ENCODE results near the gene PROC.

PROC gene

DNA sequence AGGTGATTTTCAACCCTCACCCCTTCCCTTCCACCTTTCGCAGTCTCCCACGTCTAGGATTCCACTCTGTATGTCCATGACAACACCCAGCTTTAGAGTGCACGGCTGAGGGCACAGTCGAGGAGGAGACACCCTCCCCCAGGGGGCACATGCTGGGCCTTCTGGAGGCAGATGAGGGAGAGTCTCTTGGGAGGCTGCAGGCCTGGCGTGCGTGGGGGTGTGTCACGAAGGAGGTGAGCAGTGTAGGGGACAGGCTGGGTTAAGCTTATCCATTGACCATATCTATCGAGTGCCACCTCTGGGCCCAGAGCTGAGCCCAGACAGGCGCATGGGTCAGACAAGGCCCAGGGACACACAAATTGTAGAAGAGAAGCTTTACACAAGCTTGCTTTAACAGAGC is 18.8 kb downstream of the PROC start:
- no peak overlapping the region for H3K27ac ChIP-seq (ENCODE audit: extremely low read depth, low read depth, low read length)
- H3K36me3 ChIP-seq (ENCODE audit: control insufficient read depth in 2 of 2, insufficient read depth in 1 of 2, low read length in 2 of 2) = no peaks in the 10 kb centered on the region
- H3K9me3 ChIP-seq (ENCODE audit: control insufficient read depth, insufficient read depth, low read depth, low read length) = no peaks in the 10 kb centered on the region
- ChIA-PET CTCF (interaction anchor here (0.6 to 2.2 kb wide), 4 partner anchors 12 to 115 kb away, joined by 3 to 11 read pairs (median 6); no protein-coding TSS in a partner anchor), POLR2A (interaction anchor here (0.6 kb wide), 1 partner anchor 653 kb away, joined by 5 read pairs; no protein-coding TSS in a partner anchor)
- TF ChIP-seq ZNF600 (tag by site-specific recombination; IDR thresholded peaks at IDR 0.05) = no peak
- TF ChIP-seq ZNF843 (tag by site-specific recombination; IDR thresholded peaks at IDR 0.05) = no peak
- no peak for TF ChIP-seq ZNF677 (tag by site-specific recombination; IDR thresholded peaks at IDR 0.05)
- TF ChIP-seq YY1 (tag by site-specific recombination; IDR thresholded peaks at IDR 0.05) = no peak
- TF ChIP-seq ZNF623 (tag by site-specific recombination; IDR thresholded peaks at IDR 0.05) = no peak
- TF ChIP-seq ZEB2 (tag by site-specific recombination; IDR thresholded peaks at IDR 0.05) = no peak
- TF ChIP-seq, protein P1, sequence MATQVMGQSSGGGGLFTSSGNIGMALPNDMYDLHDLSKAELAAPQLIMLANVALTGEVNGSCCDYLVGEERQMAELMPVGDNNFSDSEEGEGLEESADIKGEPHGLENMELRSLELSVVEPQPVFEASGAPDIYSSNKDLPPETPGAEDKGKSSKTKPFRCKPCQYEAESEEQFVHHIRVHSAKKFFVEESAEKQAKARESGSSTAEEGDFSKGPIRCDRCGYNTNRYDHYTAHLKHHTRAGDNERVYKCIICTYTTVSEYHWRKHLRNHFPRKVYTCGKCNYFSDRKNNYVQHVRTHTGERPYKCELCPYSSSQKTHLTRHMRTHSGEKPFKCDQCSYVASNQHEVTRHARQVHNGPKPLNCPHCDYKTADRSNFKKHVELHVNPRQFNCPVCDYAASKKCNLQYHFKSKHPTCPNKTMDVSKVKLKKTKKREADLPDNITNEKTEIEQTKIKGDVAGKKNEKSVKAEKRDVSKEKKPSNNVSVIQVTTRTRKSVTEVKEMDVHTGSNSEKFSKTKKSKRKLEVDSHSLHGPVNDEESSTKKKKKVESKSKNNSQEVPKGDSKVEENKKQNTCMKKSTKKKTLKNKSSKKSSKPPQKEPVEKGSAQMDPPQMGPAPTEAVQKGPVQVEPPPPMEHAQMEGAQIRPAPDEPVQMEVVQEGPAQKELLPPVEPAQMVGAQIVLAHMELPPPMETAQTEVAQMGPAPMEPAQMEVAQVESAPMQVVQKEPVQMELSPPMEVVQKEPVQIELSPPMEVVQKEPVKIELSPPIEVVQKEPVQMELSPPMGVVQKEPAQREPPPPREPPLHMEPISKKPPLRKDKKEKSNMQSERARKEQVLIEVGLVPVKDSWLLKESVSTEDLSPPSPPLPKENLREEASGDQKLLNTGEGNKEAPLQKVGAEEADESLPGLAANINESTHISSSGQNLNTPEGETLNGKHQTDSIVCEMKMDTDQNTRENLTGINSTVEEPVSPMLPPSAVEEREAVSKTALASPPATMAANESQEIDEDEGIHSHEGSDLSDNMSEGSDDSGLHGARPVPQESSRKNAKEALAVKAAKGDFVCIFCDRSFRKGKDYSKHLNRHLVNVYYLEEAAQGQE (tag by site-specific recombination; IDR thresholded peaks at IDR 0.05) = no peak
- no peak for TF ChIP-seq MZF1 (tag by site-specific recombination; IDR thresholded peaks at IDR 0.05; ENCODE audit: borderline replicate concordance)
- TF ChIP-seq ZNF426 (tag by site-specific recombination; IDR thresholded peaks at IDR 0.05) = no peak
- TF ChIP-seq ZXDB (tag by site-specific recombination; IDR thresholded peaks at IDR 0.05) = no peak
- TF ChIP-seq OSR2 (tag by site-specific recombination; IDR thresholded peaks at IDR 0.05) = no peak
- H3K4me3 ChIP-seq (ENCODE audit: low read depth, low read length) = no peak overlapping the region
- no peaks in the 10 kb centered on the region for H3K4me1 ChIP-seq (ENCODE audit: control insufficient read depth, insufficient read depth, low read length)

DNA sequence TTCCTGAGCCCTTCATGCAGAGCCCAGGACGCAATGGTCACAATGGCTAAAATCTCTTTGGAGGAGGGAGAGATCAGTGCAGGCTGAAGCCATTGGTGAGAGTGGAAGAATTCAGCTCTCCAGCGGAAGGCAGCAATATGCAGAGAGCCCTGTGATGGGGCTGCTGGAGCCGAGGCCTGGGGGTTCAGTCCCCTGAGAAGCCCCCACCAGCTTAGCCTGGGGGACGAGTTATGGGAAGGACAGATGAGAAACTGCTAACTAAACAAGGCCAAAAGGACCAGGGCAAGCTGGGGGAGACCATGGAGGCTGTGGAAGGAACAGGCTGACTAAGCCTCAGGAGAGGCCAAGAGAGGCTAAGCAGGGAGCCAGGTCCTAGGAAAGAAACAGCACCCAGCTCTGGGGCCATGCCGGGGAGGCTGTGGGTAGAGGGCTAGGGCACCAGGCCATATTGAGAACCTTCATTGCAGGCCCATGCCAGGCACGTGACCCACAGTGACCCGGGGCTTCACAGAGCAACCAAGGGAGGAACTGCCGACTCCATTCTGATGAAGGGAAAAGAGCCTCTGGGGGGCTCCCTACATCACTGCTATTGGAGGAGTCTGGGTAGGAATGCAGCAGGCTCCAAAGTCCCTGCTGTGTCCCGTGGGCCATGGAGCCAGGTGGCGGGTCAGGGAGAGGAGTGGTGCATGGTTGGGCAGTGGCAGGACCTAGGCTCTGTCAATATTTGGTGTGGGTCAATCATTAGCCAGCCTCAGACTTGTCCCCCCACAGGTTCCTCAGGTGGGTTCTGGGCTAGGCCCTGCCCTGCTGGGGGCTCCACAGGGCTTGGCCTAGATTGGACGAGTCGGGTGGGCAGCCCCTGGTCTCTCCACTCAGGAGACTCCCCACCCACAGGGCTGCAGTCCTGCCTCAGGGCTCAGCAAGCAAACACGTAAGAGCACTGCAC is 19.8 kb downstream of the PROC start:
- CTCF ChIA-PET = interaction anchor here (2.0 to 2.2 kb wide), 2 partner anchors 13 to 41 kb away, joined by 5 to 11 read pairs; no protein-coding TSS in a partner anchor
- no peak for TF ChIP-seq MYNN (tag by site-specific recombination; IDR thresholded peaks at IDR 0.05; ENCODE audit: borderline replicate concordance)
- TF ChIP-seq ZNF747 (tag by site-specific recombination; IDR thresholded peaks at IDR 0.05) = no peak
- TF ChIP-seq ZNF311 (tag by site-specific recombination; IDR thresholded peaks at IDR 0.05; ENCODE audit: borderline replicate concordance) = no peak
- no peak for TF ChIP-seq SP3 (tag by site-specific recombination; IDR thresholded peaks at IDR 0.05)
- TF ChIP-seq OSR2 (tag by site-specific recombination; IDR thresholded peaks at IDR 0.05) = no peak
- TF ChIP-seq SCRT1 (tag by site-specific recombination; IDR thresholded peaks at IDR 0.05; ENCODE audit: borderline replicate concordance) = no peak
- TF ChIP-seq SETDB1 (IDR thresholded peaks at IDR 0.05; ENCODE audit: insufficient read length, low read length) = no peak
- TF ChIP-seq ZBTB1 (tag by site-specific recombination; IDR thresholded peaks at IDR 0.05) = no peak
- no peak for TF ChIP-seq ZNF521 (tag by site-specific recombination; IDR thresholded peaks at IDR 0.05)
- TF ChIP-seq, protein P2, sequence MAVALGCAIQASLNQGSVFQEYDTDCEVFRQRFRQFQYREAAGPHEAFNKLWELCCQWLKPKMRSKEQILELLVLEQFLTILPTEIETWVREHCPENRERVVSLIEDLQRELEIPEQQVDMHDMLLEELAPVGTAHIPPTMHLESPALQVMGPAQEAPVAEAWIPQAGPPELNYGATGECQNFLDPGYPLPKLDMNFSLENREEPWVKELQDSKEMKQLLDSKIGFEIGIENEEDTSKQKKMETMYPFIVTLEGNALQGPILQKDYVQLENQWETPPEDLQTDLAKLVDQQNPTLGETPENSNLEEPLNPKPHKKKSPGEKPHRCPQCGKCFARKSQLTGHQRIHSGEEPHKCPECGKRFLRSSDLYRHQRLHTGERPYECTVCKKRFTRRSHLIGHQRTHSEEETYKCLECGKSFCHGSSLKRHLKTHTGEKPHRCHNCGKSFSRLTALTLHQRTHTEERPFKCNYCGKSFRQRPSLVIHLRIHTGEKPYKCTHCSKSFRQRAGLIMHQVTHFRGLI (tag by site-specific recombination; IDR thresholded peaks at IDR 0.05) = no peak
- no peak for TF ChIP-seq KLF1 (tag by site-specific recombination; IDR thresholded peaks at IDR 0.05)
- TF ChIP-seq ZNF558 (tag by site-specific recombination; IDR thresholded peaks at IDR 0.05) = no peak
- TF ChIP-seq, protein P3, sequence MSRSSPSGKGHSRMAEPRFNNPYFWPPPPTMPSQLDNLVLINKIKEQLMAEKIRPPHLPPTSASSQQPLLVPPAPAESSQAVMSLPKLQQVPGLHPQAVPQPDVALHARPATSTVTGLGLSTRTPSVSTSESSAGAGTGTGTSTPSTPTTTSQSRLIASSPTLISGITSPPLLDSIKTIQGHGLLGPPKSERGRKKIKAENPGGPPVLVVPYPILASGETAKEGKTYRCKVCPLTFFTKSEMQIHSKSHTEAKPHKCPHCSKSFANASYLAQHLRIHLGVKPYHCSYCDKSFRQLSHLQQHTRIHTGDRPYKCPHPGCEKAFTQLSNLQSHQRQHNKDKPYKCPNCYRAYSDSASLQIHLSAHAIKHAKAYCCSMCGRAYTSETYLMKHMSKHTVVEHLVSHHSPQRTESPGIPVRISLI (tag by site-specific recombination; IDR thresholded peaks at IDR 0.05) = no peak
- no peak for TF ChIP-seq ZNF621 (tag by site-specific recombination; IDR thresholded peaks at IDR 0.05)
- TF ChIP-seq, protein P4, sequence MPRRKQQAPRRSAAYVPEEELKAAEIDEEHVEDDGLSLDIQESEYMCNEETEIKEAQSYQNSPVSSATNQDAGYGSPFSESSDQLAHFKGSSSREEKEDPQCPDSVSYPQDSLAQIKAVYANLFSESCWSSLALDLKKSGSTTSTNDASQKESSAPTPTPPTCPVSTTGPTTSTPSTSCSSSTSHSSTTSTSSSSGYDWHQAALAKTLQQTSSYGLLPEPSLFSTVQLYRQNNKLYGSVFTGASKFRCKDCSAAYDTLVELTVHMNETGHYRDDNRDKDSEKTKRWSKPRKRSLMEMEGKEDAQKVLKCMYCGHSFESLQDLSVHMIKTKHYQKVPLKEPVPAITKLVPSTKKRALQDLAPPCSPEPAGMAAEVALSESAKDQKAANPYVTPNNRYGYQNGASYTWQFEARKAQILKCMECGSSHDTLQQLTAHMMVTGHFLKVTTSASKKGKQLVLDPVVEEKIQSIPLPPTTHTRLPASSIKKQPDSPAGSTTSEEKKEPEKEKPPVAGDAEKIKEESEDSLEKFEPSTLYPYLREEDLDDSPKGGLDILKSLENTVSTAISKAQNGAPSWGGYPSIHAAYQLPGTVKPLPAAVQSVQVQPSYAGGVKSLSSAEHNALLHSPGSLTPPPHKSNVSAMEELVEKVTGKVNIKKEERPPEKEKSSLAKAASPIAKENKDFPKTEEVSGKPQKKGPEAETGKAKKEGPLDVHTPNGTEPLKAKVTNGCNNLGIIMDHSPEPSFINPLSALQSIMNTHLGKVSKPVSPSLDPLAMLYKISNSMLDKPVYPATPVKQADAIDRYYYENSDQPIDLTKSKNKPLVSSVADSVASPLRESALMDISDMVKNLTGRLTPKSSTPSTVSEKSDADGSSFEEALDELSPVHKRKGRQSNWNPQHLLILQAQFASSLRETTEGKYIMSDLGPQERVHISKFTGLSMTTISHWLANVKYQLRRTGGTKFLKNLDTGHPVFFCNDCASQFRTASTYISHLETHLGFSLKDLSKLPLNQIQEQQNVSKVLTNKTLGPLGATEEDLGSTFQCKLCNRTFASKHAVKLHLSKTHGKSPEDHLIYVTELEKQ (tag by site-specific recombination; IDR thresholded peaks at IDR 0.05; ENCODE audit: borderline replicate concordance) = no peak
- Histone ChIP-seq H3K9me3 (ENCODE audit: control insufficient read depth, insufficient read depth, low read depth, low read length) (no peaks in the 10 kb centered on the region), H3K36me3 (ENCODE audit: control insufficient read depth in 2 of 2, insufficient read depth in 1 of 2, low read length in 2 of 2) (no peaks in the 10 kb centered on the region), H3K4me3 (ENCODE audit: low read depth, low read length) (no peak overlapping the region), H3K4me1 (ENCODE audit: control insufficient read depth, insufficient read depth, low read length) (no peaks in the 10 kb centered on the region), H3K27ac (ENCODE audit: extremely low read depth, low read depth, low read length) (no peak overlapping the region)
- POLR2A ChIA-PET = interaction anchor here (0.6 kb wide), 1 partner anchor 652 kb away, joined by 5 read pairs; no protein-coding TSS in a partner anchor

Data from HEK293 (cell line).